22Rv1 (cell line): Measurements from ENCODE around the gene DMXL2.

Experiments
- ZFX ChIP-seq: fragments of 450-650 bp; IDR thresholded peaks from 2 replicates; pipeline ENCODE4 v1.6.1; 2017; ENCODE audit warnings: antibody characterized with exemption, borderline replicate concordance
- TF ChIP-seq, protein P1 (sequence below): fragments of 450-650 bp; IDR thresholded peaks from 2 replicates; pipeline ENCODE4 v1.5.1; 2017; ENCODE audit warnings: mild to moderate bottlenecking

- TF ChIP-seq, protein P1, sequence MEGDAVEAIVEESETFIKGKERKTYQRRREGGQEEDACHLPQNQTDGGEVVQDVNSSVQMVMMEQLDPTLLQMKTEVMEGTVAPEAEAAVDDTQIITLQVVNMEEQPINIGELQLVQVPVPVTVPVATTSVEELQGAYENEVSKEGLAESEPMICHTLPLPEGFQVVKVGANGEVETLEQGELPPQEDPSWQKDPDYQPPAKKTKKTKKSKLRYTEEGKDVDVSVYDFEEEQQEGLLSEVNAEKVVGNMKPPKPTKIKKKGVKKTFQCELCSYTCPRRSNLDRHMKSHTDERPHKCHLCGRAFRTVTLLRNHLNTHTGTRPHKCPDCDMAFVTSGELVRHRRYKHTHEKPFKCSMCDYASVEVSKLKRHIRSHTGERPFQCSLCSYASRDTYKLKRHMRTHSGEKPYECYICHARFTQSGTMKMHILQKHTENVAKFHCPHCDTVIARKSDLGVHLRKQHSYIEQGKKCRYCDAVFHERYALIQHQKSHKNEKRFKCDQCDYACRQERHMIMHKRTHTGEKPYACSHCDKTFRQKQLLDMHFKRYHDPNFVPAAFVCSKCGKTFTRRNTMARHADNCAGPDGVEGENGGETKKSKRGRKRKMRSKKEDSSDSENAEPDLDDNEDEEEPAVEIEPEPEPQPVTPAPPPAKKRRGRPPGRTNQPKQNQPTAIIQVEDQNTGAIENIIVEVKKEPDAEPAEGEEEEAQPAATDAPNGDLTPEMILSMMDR = no peak
- no peak for TF ChIP-seq ZFX
These were observed 130.6 kb downstream of the DMXL2 start for GRCh38 chr15:51491941-51492340.
